Epithelial cell of proximal tubule (primary cell): ENCODE results near the gene TMEM63B. TPM values are rescaled to one million over a fixed set of nuclear protein-coding genes. Genes with fewer than 3 reads are reported as not detected.

Source experiments
- DNase-seq: peaks from one replicate; pipeline ENCODE4 v3.0.0-alpha.2; 2011; ENCODE audit warnings: low read depth
- H3K4me3 ChIP-seq: 2 replicates; pipeline ENCODE4 v1.5.1; 2011; ENCODE audit warnings: low read depth, mild to moderate bottlenecking, low read length
- total RNA-seq: library from RNA; depleted of rRNA; stranded (reverse); fragments of >200 nt; gene quantifications from 2 replicates; pipeline ENCODE4 v1.2.3, GENCODE V29; 2015
- TF ChIP-seq, protein P1 (sequence below): conservative IDR thresholded peaks from 2 replicates; pipeline ENCODE4 v1.5.1; 2012; ENCODE audit warnings: low read depth, mild to moderate bottlenecking, low read length

The TMEM63B gene
- total RNA-seq, 1 donor from 2014 or later: 47.9 TPM

GRCh38 chr6:44145839-44146238 lies 18.5 kb downstream of the TMEM63B start:
- no peak for DNase-seq
- TF ChIP-seq, protein P1, sequence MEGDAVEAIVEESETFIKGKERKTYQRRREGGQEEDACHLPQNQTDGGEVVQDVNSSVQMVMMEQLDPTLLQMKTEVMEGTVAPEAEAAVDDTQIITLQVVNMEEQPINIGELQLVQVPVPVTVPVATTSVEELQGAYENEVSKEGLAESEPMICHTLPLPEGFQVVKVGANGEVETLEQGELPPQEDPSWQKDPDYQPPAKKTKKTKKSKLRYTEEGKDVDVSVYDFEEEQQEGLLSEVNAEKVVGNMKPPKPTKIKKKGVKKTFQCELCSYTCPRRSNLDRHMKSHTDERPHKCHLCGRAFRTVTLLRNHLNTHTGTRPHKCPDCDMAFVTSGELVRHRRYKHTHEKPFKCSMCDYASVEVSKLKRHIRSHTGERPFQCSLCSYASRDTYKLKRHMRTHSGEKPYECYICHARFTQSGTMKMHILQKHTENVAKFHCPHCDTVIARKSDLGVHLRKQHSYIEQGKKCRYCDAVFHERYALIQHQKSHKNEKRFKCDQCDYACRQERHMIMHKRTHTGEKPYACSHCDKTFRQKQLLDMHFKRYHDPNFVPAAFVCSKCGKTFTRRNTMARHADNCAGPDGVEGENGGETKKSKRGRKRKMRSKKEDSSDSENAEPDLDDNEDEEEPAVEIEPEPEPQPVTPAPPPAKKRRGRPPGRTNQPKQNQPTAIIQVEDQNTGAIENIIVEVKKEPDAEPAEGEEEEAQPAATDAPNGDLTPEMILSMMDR: no peak
- H3K4me3 ChIP-seq: no peak overlapping the region

- no peak for DNase-seq
- no peak overlapping the region for H3K4me3 ChIP-seq
- TF ChIP-seq, protein P1: no peak
These were observed 19.3 kb downstream of the TMEM63B start for GRCh38 chr6:44146685-44147084.

DNA sequence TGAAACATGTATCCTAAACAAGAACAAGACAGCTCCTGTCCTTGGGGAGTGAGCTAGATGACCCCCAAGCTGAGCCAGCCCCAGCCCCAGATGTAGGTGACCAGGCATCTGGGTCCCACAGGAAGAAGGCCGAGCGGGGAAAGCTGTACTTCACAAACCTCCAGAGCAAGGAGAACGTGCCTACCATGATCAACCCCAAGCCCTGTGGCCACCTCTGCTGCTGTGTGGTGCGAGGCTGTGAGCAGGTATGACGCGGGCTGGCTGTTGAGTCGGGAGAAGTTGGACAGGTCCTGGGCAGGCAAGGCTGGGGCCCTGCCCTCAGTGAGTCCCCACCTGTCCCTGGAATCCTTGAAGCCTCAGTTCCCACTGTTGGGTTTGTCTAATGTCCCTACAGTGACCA lies 19.9 kb downstream of the TMEM63B start:
- no peak overlapping the region for H3K4me3 ChIP-seq
- no peak for DNase-seq
- TF ChIP-seq, protein P1: no peak

DNA sequence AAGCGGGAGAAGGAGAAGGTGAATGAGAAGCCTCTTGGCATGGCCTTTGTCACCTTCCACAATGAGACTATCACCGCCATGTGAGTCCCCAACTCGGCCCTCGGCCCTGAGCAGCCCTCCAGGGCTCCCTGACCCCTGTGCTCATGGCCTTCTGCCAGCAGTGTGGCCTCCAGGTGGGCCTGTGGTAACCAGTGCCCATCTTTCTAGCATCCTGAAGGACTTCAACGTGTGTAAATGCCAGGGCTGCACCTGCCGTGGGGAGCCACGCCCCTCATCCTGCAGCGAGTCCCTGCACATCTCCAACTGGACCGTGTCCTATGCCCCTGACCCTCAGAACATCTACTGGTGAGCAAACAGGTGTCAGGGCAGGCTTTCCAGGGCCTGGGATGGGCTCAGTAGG lies 21.0 kb downstream of the TMEM63B start:
- no peak overlapping the region for H3K4me3 ChIP-seq
- DNase-seq: no peak
- TF ChIP-seq, protein P1: no peak

- no peak for DNase-seq
- TF ChIP-seq, protein P1: no peak
- H3K4me3 ChIP-seq: no peak overlapping the region
These were observed 22.1 kb downstream of the TMEM63B start for GRCh38 chr6:44149369-44150012.

- no peak overlapping the region for H3K4me3 ChIP-seq
- TF ChIP-seq, protein P1: no peak
- no peak for DNase-seq
These were observed 23.1 kb downstream of the TMEM63B start for GRCh38 chr6:44150317-44150917.
